ENCODE measurements around the gene SPTLC1. TPM values are rescaled to one million over a fixed set of nuclear protein-coding genes. Genes with fewer than 3 reads are reported as not detected.

SPTLC1 gene
- total and polyA plus RNA-seq, 2 experiments from 2014 or later, result 54.8 to 100 TPM

DNA sequence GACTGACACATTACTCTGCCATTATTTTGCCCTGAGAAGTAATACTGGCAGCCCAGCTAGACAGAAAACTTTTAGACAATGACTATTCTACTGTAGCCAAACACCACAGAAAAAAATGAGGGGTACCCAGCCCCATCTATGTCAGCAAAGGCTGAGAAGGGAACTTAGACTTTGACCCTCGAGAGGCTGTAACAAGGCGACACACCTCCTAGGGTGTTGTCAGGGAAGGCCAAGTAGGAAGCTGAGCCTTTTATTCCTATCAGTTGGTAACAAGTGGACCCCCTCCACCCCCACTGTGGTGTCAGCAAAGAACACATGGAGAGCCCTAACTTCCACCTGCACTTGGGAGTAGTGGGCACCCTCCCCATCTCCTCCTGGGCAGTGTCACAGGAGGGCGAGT lies 55.6 kb downstream of the SPTLC1 start:
- Histone ChIP-seq H3K27me3 (ENCODE audit: insufficient read depth) (no peaks in the 10 kb centered on the region), H3K36me3 (ENCODE audit: insufficient read depth) (peaks cover 10% of the 10 kb centered on the region), H3K4me3 (no peak overlapping the region), H3K9me2 (ENCODE audit: insufficient read depth) (no peaks in the 10 kb centered on the region), H3K27ac (ENCODE audit: low read depth) (no peak overlapping the region), H3F3A (replicated peaks; ENCODE audit: low read depth) (no peaks in the 10 kb centered on the region), H2AFZ (no peak overlapping the region), H4K20me1 (replicated peaks; ENCODE audit: insufficient read depth) (no peaks in the 10 kb centered on the region), H3K79me2 (replicated peaks; ENCODE audit: insufficient read depth) (peaks cover 44% of the 10 kb centered on the region), H3K4me1 (ENCODE audit: insufficient read depth) (peaks cover 31% of the 10 kb centered on the region), H3K4me2 (no peak overlapping the region)
- DNase-seq (ENCODE audit: low spot score), result no peak
- H3K36me3 Mint-ChIP-seq (ENCODE audit: low read depth), result peaks cover 70% of the 10 kb centered on the region
- H3K27me3 Mint-ChIP-seq (ENCODE audit: insufficient read depth, low read depth, poor library complexity), result peaks cover 6% of the 10 kb centered on the region
- no peak for ATAC-seq
- H3K4me1 Mint-ChIP-seq, result peaks cover 39% of the 10 kb centered on the region
- no peak overlapping the region for H3K4me3 Mint-ChIP-seq
- no peak overlapping the region for H3K27ac Mint-ChIP-seq
- peaks cover 33% of the 10 kb centered on the region for H3K9me3 Mint-ChIP-seq
- TF ChIP-seq EZH2phosphoT487 (IDR thresholded peaks at IDR 0.05; ENCODE audit: unreplicated experiment) (no peak), EZH2 (IDR thresholded peaks at IDR 0.05; ENCODE audit: low read depth, unreplicated experiment) (no peak), JUNB (IDR thresholded peaks at IDR 0.05; ENCODE audit: unreplicated experiment) (no peak), ZNF114 (CRISPR knock-in tag; IDR thresholded peaks at IDR 0.05) (no peak), ZNF331 (CRISPR knock-in tag; IDR thresholded peaks at IDR 0.05; ENCODE audit: low read depth) (no peak), NANOG (IDR thresholded peaks at IDR 0.05; ENCODE audit: borderline replicate concordance) (no peak), CREB1 (CRISPR knock-in tag; IDR thresholded peaks at IDR 0.05; ENCODE audit: low read depth) (no peak), STAT1 (IDR thresholded peaks at IDR 0.05; ENCODE audit: unreplicated experiment) (no peak), POLR2AphosphoS5 (IDR thresholded peaks at IDR 0.05; ENCODE audit: low read depth) (no peak)
- TF ChIP-seq, protein P1, sequence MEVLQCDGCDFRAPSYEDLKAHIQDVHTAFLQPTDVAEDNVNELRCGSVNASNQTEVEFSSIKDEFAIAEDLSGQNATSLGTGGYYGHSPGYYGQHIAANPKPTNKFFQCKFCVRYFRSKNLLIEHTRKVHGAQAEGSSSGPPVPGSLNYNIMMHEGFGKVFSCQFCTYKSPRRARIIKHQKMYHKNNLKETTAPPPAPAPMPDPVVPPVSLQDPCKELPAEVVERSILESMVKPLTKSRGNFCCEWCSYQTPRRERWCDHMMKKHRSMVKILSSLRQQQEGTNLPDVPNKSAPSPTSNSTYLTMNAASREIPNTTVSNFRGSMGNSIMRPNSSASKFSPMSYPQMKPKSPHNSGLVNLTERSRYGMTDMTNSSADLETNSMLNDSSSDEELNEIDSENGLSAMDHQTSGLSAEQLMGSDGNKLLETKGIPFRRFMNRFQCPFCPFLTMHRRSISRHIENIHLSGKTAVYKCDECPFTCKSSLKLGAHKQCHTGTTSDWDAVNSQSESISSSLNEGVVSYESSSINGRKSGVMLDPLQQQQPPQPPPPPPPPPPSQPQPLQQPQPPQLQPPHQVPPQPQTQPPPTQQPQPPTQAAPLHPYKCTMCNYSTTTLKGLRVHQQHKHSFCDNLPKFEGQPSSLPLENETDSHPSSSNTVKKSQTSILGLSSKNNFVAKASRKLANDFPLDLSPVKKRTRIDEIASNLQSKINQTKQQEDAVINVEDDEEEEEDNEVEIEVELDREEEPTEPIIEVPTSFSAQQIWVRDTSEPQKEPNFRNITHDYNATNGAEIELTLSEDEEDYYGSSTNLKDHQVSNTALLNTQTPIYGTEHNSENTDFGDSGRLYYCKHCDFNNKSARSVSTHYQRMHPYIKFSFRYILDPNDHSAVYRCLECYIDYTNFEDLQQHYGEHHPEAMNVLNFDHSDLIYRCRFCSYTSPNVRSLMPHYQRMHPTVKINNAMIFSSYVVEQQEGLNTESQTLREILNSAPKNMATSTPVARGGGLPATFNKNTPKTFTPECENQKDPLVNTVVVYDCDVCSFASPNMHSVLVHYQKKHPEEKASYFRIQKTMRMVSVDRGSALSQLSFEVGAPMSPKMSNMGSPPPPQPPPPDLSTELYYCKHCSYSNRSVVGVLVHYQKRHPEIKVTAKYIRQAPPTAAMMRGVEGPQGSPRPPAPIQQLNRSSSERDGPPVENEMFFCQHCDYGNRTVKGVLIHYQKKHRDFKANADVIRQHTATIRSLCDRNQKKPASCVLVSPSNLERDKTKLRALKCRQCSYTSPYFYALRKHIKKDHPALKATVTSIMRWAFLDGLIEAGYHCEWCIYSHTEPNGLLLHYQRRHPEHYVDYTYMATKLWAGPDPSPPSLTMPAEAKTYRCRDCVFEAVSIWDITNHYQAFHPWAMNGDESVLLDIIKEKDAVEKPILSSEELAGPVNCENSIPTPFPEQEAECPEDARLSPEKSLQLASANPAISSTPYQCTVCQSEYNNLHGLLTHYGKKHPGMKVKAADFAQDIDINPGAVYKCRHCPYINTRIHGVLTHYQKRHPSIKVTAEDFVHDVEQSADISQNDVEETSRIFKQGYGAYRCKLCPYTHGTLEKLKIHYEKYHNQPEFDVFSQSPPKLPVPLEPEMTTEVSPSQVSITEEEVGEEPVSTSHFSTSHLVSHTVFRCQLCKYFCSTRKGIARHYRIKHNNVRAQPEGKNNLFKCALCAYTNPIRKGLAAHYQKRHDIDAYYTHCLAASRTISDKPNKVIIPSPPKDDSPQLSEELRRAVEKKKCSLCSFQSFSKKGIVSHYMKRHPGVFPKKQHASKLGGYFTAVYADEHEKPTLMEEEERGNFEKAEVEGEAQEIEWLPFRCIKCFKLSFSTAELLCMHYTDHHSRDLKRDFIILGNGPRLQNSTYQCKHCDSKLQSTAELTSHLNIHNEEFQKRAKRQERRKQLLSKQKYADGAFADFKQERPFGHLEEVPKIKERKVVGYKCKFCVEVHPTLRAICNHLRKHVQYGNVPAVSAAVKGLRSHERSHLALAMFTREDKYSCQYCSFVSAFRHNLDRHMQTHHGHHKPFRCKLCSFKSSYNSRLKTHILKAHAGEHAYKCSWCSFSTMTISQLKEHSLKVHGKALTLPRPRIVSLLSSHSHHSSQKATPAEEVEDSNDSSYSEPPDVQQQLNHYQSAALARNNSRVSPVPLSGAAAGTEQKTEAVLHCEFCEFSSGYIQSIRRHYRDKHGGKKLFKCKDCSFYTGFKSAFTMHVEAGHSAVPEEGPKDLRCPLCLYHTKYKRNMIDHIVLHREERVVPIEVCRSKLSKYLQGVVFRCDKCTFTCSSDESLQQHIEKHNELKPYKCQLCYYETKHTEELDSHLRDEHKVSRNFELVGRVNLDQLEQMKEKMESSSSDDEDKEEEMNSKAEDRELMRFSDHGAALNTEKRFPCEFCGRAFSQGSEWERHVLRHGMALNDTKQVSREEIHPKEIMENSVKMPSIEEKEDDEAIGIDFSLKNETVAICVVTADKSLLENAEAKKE (CRISPR knock-in tag; IDR thresholded peaks at IDR 0.05), result no peak
- TF ChIP-seq, protein P2, sequence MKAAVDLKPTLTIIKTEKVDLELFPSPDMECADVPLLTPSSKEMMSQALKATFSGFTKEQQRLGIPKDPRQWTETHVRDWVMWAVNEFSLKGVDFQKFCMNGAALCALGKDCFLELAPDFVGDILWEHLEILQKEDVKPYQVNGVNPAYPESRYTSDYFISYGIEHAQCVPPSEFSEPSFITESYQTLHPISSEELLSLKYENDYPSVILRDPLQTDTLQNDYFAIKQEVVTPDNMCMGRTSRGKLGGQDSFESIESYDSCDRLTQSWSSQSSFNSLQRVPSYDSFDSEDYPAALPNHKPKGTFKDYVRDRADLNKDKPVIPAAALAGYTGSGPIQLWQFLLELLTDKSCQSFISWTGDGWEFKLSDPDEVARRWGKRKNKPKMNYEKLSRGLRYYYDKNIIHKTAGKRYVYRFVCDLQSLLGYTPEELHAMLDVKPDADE (IDR thresholded peaks at IDR 0.05), result no peak
- TF ChIP-seq, protein P3, sequence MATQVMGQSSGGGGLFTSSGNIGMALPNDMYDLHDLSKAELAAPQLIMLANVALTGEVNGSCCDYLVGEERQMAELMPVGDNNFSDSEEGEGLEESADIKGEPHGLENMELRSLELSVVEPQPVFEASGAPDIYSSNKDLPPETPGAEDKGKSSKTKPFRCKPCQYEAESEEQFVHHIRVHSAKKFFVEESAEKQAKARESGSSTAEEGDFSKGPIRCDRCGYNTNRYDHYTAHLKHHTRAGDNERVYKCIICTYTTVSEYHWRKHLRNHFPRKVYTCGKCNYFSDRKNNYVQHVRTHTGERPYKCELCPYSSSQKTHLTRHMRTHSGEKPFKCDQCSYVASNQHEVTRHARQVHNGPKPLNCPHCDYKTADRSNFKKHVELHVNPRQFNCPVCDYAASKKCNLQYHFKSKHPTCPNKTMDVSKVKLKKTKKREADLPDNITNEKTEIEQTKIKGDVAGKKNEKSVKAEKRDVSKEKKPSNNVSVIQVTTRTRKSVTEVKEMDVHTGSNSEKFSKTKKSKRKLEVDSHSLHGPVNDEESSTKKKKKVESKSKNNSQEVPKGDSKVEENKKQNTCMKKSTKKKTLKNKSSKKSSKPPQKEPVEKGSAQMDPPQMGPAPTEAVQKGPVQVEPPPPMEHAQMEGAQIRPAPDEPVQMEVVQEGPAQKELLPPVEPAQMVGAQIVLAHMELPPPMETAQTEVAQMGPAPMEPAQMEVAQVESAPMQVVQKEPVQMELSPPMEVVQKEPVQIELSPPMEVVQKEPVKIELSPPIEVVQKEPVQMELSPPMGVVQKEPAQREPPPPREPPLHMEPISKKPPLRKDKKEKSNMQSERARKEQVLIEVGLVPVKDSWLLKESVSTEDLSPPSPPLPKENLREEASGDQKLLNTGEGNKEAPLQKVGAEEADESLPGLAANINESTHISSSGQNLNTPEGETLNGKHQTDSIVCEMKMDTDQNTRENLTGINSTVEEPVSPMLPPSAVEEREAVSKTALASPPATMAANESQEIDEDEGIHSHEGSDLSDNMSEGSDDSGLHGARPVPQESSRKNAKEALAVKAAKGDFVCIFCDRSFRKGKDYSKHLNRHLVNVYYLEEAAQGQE (IDR thresholded peaks at IDR 0.05; ENCODE audit: unreplicated experiment), result no peak
- TF ChIP-seq, protein P4, sequence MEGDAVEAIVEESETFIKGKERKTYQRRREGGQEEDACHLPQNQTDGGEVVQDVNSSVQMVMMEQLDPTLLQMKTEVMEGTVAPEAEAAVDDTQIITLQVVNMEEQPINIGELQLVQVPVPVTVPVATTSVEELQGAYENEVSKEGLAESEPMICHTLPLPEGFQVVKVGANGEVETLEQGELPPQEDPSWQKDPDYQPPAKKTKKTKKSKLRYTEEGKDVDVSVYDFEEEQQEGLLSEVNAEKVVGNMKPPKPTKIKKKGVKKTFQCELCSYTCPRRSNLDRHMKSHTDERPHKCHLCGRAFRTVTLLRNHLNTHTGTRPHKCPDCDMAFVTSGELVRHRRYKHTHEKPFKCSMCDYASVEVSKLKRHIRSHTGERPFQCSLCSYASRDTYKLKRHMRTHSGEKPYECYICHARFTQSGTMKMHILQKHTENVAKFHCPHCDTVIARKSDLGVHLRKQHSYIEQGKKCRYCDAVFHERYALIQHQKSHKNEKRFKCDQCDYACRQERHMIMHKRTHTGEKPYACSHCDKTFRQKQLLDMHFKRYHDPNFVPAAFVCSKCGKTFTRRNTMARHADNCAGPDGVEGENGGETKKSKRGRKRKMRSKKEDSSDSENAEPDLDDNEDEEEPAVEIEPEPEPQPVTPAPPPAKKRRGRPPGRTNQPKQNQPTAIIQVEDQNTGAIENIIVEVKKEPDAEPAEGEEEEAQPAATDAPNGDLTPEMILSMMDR (conservative IDR thresholded peaks at IDR 0.05; ENCODE audit: low read depth in 2 of 2), result no peak
